ENCODE results near the gene LBX1.

The LBX1 gene

GRCh38 chr10:101241840-101242707 lies 12.8 kb upstream of the LBX1 start:
- DNase-seq (ENCODE audit: low read depth in 3 of 3) = no peak

GRCh38 chr10:101238732-101239105 lies 9.5 kb upstream of the LBX1 start:
- DNase-seq (ENCODE audit: low read depth in 3 of 3) = no peak

- no peak for DNase-seq (ENCODE audit: low read depth in 3 of 3)
These were observed 8.9 kb upstream of the LBX1 start for GRCh38 chr10:101237982-101238731.

- DNase-seq (ENCODE audit: low read depth in 3 of 3) = no peak
These were observed 8.1 kb upstream of the LBX1 start for GRCh38 chr10:101237081-101237981.

GRCh38 chr10:101236376-101237080 lies 7.3 kb upstream of the LBX1 start:
- no peak for DNase-seq (ENCODE audit: low read depth in 3 of 3)

GRCh38 chr10:101235766-101236165 lies 6.5 kb upstream of the LBX1 start:
- no peak for DNase-seq (ENCODE audit: low read depth in 3 of 3)

GRCh38 chr10:101234333-101234732 lies 5.1 kb upstream of the LBX1 start:
- no peak for DNase-seq (ENCODE audit: low read depth in 3 of 3)

GRCh38 chr10:101233863-101234262 lies 4.6 kb upstream of the LBX1 start:
- no peak for DNase-seq (ENCODE audit: low read depth in 3 of 3)

GRCh38 chr10:101233443-101233842 lies 4.2 kb upstream of the LBX1 start:
- no peak for DNase-seq (ENCODE audit: low read depth in 3 of 3)

- DNase-seq (ENCODE audit: low read depth in 3 of 3) = no peak
These were observed 2.8 kb upstream of the LBX1 start for GRCh38 chr10:101231912-101232689.

- no peak for DNase-seq (ENCODE audit: low read depth in 3 of 3)
These were observed 1.8 kb upstream of the LBX1 start for GRCh38 chr10:101231092-101231491.

GRCh38 chr10:101230183-101230917 lies 1.1 kb upstream of the LBX1 start:
- no peak for DNase-seq (ENCODE audit: low read depth in 3 of 3)

GRCh38 chr10:101228966-101229265 lies 347 bp downstream of the LBX1 start:
- DNase-seq (ENCODE audit: low read depth in 3 of 3) = no peak

GRCh38 chr10:101228153-101228965 lies 904 bp downstream of the LBX1 start:
- DNase-seq (ENCODE audit: low read depth in 3 of 3) = no peak

- no peak for DNase-seq (ENCODE audit: low read depth in 3 of 3)
These were observed 1.7 kb downstream of the LBX1 start for GRCh38 chr10:101227429-101228152.

- DNase-seq (ENCODE audit: low read depth in 3 of 3) = no peak
These were observed 2.5 kb downstream of the LBX1 start for GRCh38 chr10:101226491-101227428.

GRCh38 chr10:101225846-101226421 lies 3.3 kb downstream of the LBX1 start:
- no peak for DNase-seq (ENCODE audit: low read depth in 3 of 3)
